Measurements from ENCODE around the gene GALNT7.
A peak's percentile ranks its signal among the peaks of the same experiment; 100 is the strongest.
"Not testable (repeated sequence)": the region's sequence is repeated elsewhere in the genome, so short reads cannot be mapped to it uniquely, and the experiment has no call there.

The GALNT7 gene

GRCh38 chr4:173168396-173169177 lies at the start of gene GALNT7:
TSS of gene GALNT7 (plus strand) at chr4:173168811. CDS start at chr4:173168836, 25 bp downstream.
- no peak for TF ChIP-seq CTCF (IDR thresholded peaks at IDR 0.05; ENCODE audit: insufficient read depth, missing control alignments)
- FAIRE-seq, result no peak
- peak; percentile 46 for DNase-seq (ENCODE audit: insufficient read length, low spot score)

GRCh38 chr4:173118819-173119218 lies 49.8 kb upstream of the GALNT7 start:
- not testable (repeated sequence) for DNase-seq (ENCODE audit: insufficient read length, low spot score); FAIRE-seq

GRCh38 chr4:173119818-173120217 lies 48.8 kb upstream of the GALNT7 start:
- FAIRE-seq (no peak), DNase-seq (ENCODE audit: insufficient read length, low spot score) (no peak)
- TF ChIP-seq CTCF (IDR thresholded peaks at IDR 0.05; ENCODE audit: insufficient read depth, missing control alignments), result no peak

GRCh38 chr4:173121076-173121561 lies 47.5 kb upstream of the GALNT7 start:
- no peak for TF ChIP-seq CTCF (IDR thresholded peaks at IDR 0.05; ENCODE audit: insufficient read depth, missing control alignments)
- DNase-seq (ENCODE audit: insufficient read length, low spot score) (no peak), FAIRE-seq (no peak)

- FAIRE-seq, result no peak
- no peak for TF ChIP-seq CTCF (IDR thresholded peaks at IDR 0.05; ENCODE audit: insufficient read depth, missing control alignments)
- DNase-seq (ENCODE audit: insufficient read length, low spot score), result no peak
Measured at GRCh38 chr4:173124209-173124865, 44.3 kb upstream of the GALNT7 start.

- DNase-seq (ENCODE audit: insufficient read length, low spot score) (no peak), FAIRE-seq (no peak)
- TF ChIP-seq CTCF (IDR thresholded peaks at IDR 0.05; ENCODE audit: insufficient read depth, missing control alignments), result no peak
Measured at GRCh38 chr4:173125216-173125812, 43.3 kb upstream of the GALNT7 start.

GRCh38 chr4:173128199-173128890 lies 40.3 kb upstream of the GALNT7 start:
- FAIRE-seq (no peak), DNase-seq (ENCODE audit: insufficient read length, low spot score) (no peak)
- TF ChIP-seq CTCF (IDR thresholded peaks at IDR 0.05; ENCODE audit: insufficient read depth, missing control alignments), result no peak
